HL-60/S4 (cell line): Measurements from ENCODE around the gene MYO5C.

Experiments used
- in situ Hi-C: fragments of 300-500 bp; cut with MboI; formaldehyde crosslinking; loops from 2 replicates; pipeline ENCODE4 v1.14.3; 2022; ENCODE audit warnings: low sequenced_read_pairs

The MYO5C gene

GRCh38 chr15:52278636-52279367 is 16.8 kb downstream of the MYO5C start:
- in situ Hi-C loops, result no loop called here

- in situ Hi-C loops, result no loop called here
These were observed 17.5 kb downstream of the MYO5C start for GRCh38 chr15:52278135-52278534.

GRCh38 chr15:52277575-52277974 is 18.0 kb downstream of the MYO5C start:
- in situ Hi-C loops, result no loop called here

DNA sequence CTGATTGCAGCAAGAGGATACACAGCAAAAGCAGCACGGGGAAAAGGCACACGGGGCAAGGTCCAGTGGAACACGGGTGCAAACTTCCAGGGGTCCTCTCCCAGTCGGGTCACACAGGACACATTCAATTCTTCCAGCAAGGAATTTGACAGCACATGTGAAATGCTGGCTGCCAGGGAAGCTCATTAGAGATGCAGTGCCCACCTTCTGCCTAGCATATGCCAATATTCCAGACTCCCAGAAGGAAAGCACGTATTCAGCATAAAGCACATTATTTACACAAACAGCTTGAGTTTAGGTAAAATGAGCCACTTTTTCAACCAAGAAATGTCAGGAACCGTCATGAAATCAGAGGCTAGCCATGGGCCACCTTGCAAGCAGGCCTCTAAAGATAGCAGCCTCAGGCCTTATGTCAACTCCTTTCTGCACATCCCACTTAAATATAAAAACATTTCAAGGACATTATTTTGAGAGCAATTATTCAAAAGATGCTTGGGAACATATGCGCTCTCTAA is 19.3 kb downstream of the MYO5C start:
- in situ Hi-C loops, result no loop called here

DNA sequence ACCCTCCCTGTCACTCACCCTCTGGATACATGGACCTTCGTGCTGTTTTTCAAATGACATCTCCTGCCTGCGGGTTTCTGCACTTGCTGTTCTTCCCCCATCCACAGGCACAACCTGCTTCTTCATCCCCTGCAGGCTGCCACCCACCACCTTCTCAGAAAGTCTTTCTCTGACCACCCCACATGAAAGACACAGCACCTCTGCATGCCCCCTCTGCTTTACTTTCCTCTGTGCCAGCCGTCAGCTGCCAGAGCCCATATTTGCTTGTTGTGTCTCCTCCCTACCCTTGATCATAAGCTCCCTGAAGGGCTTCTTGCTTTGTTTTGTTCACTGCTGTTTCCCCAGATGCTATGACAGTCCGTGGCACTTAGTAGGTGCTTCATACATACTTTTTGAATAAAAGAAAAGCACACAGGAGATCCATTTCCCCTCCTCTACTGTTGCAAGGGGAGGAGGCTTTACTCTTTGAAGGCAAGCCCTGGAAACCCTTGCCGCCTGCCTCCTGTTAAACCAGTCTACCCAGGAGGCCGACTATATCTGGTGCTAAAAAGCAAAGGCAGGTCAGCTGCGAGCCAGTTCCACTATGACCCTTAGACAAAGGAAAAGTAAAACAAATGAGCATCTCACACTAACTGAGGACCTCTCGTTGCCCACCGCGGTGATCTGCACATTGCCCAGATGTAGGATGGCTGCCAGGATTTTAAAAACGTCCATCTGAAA is 31.9 kb downstream of the MYO5C start:
- in situ Hi-C loops, result loop anchor here (25.0 kb wide), 1 partner anchor 924 kb away; no protein-coding TSS in a partner anchor

GRCh38 chr15:52262364-52262763 is 33.2 kb downstream of the MYO5C start:
- in situ Hi-C loops, result loop anchor here (25.0 kb wide), 1 partner anchor 925 kb away; no protein-coding TSS in a partner anchor

DNA sequence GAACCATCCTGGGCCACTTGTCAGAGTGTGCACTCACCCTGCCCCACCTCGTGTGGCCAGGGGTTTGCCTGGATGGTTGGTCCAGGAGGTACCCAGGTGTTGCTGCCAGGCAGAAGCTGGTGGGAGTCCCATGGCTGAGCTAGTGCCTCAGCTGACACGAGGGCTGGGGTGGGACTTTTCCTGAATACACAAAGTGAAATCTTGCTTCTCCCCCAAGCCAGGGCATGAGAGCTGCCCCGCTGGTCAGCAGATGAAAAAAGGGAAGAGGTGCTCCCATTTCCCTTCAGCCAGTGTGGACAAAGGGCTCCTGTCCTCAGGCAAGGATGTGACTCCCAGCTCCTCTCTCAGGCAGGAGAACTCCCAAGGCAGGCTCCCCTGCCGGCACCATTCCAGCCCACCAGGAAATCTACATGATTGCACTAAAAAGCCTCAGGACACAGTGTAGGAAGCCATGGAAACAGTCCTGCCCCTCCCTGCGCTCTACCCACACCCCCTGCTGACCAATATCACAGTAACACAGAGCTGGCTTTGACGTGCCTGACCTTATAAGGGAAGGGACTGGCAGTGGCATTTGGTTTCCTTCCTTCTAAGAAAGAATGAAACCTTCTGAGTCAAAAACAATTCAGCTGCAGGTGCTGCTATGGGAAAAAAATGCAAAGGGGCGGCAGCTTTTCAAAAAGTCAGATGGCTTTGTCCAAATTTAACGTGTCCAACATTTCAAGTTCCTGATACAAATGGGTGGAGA is 33.9 kb downstream of the MYO5C start:
- in situ Hi-C loops, result loop anchor here (25.0 kb wide), 1 partner anchor 926 kb away; no protein-coding TSS in a partner anchor

GRCh38 chr15:52261026-52261425 is 34.6 kb downstream of the MYO5C start:
- in situ Hi-C loops, result loop anchor here (25.0 kb wide), 1 partner anchor 926 kb away; no protein-coding TSS in a partner anchor

GRCh38 chr15:52259503-52259902 is 36.1 kb downstream of the MYO5C start:
- in situ Hi-C loops, result loop anchor here (25.0 kb wide), 1 partner anchor 928 kb away; no protein-coding TSS in a partner anchor

GRCh38 chr15:52258461-52258860 is 37.1 kb downstream of the MYO5C start:
- in situ Hi-C loops, result loop anchor here (25.0 kb wide), 1 partner anchor 929 kb away; no protein-coding TSS in a partner anchor

- in situ Hi-C loops, result loop anchor here (25.0 kb wide), 1 partner anchor 930 kb away; no protein-coding TSS in a partner anchor
These were observed 37.9 kb downstream of the MYO5C start for GRCh38 chr15:52257734-52258062.

GRCh38 chr15:52256930-52257733 is 38.5 kb downstream of the MYO5C start:
- in situ Hi-C loops, result loop anchor here (25.0 kb wide), 1 partner anchor 930 kb away; no protein-coding TSS in a partner anchor

DNA sequence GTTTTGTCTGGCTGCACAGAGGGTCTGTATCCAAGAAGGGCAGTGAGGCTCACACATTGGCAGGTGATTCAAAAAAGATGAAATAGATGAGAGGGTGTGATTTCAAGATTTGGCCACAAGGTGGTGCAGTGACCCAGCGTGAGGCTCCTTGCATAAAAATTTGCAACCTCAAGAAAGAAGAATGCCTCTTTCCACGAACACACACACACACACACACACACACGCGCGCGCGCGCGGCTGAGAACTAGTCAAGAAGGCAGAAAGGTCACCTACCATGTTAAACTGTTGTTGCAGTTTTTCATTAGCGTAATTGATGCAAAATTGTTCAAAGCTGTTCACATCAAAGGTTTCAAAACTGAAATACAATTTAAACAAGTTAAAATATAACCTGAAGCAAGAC is 39.2 kb downstream of the MYO5C start:
- in situ Hi-C loops, result loop anchor here (25.0 kb wide), 1 partner anchor 931 kb away; no protein-coding TSS in a partner anchor

DNA sequence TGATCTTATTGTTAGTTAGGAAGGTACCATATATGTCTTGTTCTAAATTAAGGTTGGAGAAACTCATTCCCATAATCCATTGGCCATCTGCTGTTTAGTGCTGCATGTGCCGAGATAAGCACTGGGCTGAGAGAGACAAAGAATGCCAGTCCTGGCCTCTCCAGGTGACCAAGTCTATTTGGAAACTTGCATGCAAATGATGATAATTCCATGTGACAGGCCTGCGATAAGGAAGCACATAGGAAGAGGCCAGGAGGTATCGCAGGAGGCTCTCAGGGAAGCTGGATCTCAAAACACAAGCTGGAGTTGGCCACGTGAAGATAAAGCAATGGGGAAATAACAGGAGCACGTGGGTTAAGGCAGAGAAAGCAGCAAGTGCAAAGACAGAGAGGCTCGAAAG is 39.7 kb downstream of the MYO5C start:
- in situ Hi-C loops, result loop anchor here (25.0 kb wide), 1 partner anchor 931 kb away; no protein-coding TSS in a partner anchor

DNA sequence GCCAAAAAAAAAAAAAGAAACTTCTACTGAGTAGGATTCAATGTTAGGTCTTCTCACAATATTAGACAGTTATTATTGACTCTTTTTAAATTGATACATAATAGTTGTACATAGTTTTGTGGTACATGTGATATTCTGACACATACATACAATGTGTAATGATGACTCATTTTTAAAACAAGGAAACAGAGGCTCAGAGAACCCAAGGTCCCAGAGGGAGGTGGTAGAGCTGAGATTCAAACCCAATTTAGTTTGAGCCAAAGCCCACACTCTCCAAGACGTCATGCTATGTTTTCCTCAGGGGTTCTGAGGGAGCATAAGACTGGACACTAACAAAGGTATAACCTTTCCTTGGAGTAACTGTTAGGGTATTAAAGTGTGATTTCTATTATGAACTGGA is 40.6 kb downstream of the MYO5C start:
- in situ Hi-C loops, result loop anchor here (25.0 kb wide), 1 partner anchor 932 kb away; no protein-coding TSS in a partner anchor

DNA sequence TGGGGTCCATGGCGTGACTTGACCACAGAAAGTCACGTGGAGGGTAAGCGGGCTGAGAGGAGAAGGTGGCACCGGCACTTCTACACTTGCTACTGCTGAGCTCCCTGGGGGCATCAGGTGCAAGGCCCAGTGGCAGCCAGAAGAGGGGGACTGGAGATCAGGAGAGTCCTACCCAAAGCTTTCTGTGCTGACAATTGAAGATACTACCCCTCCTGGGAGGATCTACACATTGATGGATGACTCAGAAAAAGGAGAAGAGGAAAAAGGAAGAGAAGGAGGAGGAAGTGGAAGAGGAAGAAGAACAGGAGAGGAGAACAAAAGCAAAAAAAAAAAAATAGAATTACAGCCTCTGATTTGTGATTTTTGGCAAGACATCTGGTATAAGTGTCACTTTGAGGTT is 41.2 kb downstream of the MYO5C start:
- in situ Hi-C loops, result loop anchor here (5.0 to 25.0 kb wide), 2 partner anchors 478 to 933 kb away; no protein-coding TSS in a partner anchor

GRCh38 chr15:52252781-52253180 is 42.8 kb downstream of the MYO5C start:
- in situ Hi-C loops, result loop anchor here (5.0 to 25.0 kb wide), 2 partner anchors 480 to 935 kb away; no protein-coding TSS in a partner anchor

DNA sequence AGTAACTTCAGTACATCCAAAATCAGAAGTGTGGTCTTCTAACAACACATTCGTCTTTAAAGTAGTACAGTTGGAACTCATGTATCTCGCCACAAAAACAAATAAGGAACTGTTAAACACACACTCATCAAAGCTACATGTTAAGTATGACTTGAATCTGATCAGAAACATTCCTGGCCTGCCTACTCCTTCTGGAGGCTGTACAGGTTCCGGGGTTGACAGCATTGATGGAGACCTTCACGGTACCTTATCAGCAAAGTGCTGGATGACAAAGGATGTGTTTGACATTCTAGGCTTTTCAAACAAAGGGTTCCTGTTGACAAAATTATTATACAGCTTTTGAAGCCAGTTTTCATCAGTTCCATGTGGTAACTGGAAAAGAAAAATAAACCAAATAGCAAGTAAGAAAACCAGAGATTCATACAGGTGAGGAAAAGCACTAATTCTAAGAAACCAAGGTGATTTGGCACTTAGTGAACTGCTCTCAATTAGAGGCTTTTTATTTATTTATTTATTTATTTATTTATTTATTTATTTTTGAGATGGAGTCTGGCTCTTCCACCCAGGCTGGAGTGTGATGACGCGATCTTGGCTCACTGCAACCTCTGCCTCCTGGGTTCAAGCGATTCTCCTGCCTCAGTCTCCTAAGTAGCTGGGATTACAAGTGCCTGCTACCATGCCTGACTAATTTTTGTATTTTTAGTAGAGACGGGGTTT is 44.3 kb downstream of the MYO5C start:
- in situ Hi-C loops, result loop anchor here (5.0 to 25.0 kb wide), 2 partner anchors 481 to 936 kb away; no protein-coding TSS in a partner anchor

- in situ Hi-C loops, result no loop called here
These were observed 48.1 kb downstream of the MYO5C start for GRCh38 chr15:52247461-52247860.
